H1 (cell line): ENCODE measurements around the gene SLC66A2. TPM values are rescaled to one million over a fixed set of nuclear protein-coding genes. Genes with fewer than 3 reads are reported as not detected.

Experiments used
- BCL11A ChIP-seq, 2 experiments: IDR thresholded peaks; one replicate each; pipeline ENCODE4 v1.6.1; 2011; ENCODE audit warnings: low read depth in 2 of 2, low read length in 2 of 2, mild to moderate bottlenecking in 2 of 2
- JUN ChIP-seq: IDR thresholded peaks from 2 replicates; pipeline ENCODE4 v1.6.1; 2011; ENCODE audit warnings: low read depth, mild to moderate bottlenecking, improper control_type of control experiment, low read length
- KDM1A ChIP-seq: fragments of 200-600, 300-600 bp; sonication (generic); IDR thresholded peaks from 2 replicates; pipeline ENCODE4 v1.7.1; 2016; ENCODE audit warnings: mild to moderate bottlenecking, low read length, borderline replicate concordance
- TEAD4 ChIP-seq: IDR thresholded peaks from 2 replicates; pipeline ENCODE4 v1.6.1; 2012; ENCODE audit warnings: low read depth, low read length, inconsistent platforms, mixed read lengths
- polyA plus RNA-seq, 7 experiments: library from polyadenylated mRNA; depleted of rRNA in 3 of 7; stranded (reverse) in 5 of 7; unstranded in 2 of 7; fragments of >200 nt in 5 of 7; fragments of 200-250 nt in 2 of 7; gene quantifications; 1 replicate in 5 of 7; 2 replicates in 1 of 7; 4 replicates in 1 of 7; pipeline versions ENCODE4 v1.2.1 to v1.2.3, GENCODE V29; 2011 to 2013; ENCODE audit warnings: missing spikeins in 2 of 7, mixed read lengths in 2 of 7
- total RNA-seq: library from RNA; stranded (reverse); fragmentation: NEBNext Ultra II Directional; extraction: Animal tissue kit (Norgen Biotek cat#: 25700); gene quantifications from 2 replicates; pipeline ENCODE4 v1.2.1, GENCODE V29; 2021

SLC66A2 gene
- total and polyA plus RNA-seq, 2 of the 8 experiments (the other 6 are each of a cell fraction or from before 2014, with no cell fraction given): 15.0 to 18.9 TPM

GRCh38 chr18:79955302-79956075, 4.0 kb upstream of the SLC66A2 start (continued):
- TF ChIP-seq TEAD4: no peak
- TF ChIP-seq JUN: no peak
- no peak for TF ChIP-seq KDM1A
- TF ChIP-seq BCL11A (IDR thresholded peaks at IDR 0.05; ENCODE audit: low read depth in 2 of 2, low read length in 2 of 2): no peak
